ENCODE data around the gene MAST4.
A peak's percentile ranks its signal among the peaks of the same experiment; 100 is the strongest.

The MAST4 gene

DNA sequence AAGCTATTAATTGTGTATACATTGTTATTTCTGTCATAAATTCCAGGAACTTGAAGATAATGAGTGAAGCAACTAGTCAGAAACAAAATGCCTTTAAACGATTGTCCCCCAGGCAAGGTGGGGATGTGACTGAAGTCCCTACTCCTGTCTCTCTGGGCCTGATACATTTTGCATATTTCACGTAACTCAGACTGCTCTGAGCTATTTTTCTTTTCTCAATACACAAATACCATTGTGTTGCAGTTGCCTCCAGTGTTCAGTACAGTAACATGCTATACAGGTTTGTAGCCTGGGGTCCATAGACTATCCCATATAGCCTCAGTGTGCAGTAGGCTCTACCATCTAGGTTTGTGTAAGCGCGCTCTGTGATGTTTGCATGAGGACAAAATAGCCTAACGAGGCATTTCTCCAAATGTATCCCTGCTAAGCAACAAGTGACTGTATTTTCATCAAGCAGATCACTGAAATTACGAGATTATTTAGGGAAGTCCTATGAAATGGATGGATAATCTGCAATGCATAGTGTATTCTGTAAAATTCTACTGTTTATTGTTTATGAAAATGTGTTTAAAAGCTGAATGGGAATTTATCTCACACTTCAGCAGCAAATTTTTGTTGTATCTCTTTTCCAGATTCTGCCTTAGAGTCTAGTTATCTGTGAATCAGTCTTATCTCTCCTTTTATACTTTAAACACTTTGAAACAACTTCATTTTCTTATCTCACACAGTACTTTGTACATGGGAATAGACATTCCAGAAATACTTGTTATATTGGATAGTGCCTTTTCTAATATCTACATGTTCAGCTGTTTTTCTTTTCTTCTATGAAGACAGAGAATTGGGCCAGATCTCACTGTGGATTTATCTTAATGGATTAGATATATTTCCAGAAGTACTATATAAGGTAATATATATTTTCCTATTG, 449.9 kb downstream of the MAST4 start:
- DNase-seq (ENCODE audit: low read depth), result no peak

DNA sequence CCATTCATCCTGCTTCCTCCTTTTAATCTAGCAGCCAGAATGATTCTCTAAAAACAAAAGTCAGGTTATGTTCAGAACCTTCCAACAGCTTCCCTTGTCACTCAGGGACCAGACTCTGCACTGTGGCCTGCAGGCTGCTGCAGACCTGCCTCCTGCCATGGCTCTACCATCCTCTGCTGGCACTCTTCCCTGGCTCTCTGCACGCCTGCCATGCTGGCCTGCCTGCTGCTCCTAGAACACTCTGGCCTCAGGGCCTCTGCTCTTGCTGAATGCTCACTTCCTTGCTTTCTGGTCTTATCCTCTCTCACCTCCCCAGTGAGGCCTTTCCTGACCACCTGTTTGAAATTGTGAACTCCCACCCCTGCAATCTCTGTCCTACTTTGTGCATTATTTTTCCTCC, 451.0 kb downstream of the MAST4 start:
- DNase-seq (ENCODE audit: low read depth), result no peak

DNA sequence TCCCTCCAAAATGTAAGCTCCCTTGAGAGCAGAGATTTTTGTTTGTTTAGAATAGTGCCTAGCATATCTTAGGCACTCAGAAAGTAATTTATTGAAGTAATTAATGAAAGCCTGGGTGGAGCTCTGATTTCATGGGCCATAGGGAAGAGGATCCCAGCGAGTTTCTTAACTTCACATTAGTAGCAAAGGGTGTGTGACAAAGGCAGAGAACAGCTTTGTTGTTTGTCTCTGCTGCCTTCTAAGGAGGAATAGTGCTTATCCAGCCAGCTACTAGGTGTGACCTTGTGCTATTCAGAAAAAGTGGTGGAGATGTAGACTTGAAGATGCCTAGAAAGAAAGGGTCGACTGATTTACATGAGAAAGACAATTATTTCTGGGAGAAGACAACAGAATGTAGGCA, 451.4 kb downstream of the MAST4 start:
- no peak for DNase-seq (ENCODE audit: low read depth)

DNA sequence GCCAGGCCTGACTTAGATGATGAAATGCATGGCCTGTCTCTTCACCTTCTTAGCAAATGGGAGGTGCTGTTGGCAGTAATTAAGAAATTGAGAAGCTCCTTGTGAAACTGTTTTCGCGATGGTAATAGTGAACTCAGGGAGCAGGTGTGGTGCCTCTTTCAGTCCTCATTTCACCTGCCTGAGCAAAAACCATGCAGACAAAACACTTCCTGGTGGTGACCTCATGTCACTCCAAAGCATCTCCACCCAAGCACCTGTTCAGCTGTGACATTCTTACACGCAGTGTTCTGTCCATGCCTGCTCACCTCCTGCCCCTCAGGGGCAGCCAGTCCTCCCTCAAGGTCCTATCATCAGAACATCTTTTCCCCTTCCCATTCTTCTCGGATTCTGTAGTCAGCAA, 453.9 kb downstream of the MAST4 start:
- DNase-seq (ENCODE audit: low read depth), result no peak

DNA sequence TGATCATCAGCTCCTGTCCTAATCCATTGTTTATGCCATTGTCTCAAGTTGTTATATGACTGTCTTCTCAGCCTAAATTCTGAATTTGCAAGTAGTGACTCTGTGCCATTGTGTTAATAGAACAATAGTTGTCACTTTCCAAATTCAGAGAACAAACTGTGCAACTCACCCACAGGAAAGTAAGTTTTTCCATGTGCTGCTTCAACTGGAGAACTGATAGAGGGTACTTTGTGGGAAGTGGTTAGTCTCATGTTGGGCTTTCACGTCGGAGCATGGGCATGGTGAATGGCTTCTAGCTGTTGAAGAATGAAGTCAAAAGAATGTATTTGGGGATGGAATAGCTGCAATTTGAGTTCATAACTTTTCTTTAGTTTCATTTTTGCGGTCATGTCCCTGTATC, 454.4 kb downstream of the MAST4 start:
- DNase-seq (ENCODE audit: low read depth), result no peak

DNA sequence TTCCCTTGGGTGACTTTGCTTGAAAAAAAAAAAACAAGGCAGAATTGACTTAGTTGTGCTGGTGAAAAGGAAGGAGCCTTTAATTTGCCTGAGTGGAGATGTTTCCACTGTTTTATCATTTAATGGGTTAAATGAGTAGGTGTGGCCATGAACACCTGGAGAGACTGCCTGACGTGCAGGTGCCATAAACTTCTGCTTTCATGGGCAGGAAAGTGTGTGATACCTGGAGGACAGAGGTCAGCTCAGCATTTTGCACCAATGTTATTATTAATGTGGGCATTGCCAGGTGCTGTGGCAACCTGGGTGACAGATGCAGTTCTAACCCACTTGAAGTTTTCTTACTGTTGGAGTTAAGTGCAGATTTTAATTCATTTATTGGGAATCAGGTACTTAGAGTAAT, 455.0 kb downstream of the MAST4 start:
- DNase-seq (ENCODE audit: low read depth), result no peak

DNA sequence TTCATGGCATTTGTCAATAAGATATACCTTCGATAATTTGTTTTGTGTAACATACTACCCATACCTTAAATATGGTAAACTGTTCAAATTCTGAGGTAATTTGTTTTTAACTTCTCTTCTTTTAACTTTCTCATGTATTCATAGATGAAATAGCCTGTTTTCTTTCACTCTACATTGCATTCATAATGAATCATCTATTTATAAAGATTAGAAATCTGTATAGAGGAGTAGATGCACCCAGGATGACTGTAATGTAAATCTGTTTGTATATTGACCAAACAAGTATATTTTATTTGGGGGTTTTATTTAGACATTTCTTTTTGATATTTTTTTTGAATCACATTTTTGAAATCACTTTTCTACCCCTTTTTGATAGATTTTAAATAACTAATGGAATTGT, 455.8 kb downstream of the MAST4 start:
- no peak for DNase-seq (ENCODE audit: low read depth)

DNA sequence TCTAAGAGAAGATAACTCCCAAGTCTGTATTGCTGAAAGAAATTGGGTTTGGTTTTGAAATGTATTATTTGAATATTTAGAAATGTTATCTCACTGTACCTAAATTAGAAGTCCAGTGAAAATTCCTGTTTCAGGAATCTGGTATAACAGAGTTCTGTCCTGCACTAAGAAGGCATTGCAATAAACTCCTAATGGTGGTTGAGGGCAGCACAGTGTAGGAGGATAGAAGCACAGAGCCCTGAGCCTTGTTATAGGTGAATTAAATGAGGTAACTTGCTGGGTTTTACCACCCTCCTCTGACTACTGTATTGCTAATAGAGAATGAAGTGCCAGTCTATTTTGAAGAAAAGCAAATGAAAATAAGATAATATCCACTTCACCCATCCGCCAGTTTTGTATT, 457.0 kb downstream of the MAST4 start:
- DNase-seq (ENCODE audit: low read depth), result no peak

DNA sequence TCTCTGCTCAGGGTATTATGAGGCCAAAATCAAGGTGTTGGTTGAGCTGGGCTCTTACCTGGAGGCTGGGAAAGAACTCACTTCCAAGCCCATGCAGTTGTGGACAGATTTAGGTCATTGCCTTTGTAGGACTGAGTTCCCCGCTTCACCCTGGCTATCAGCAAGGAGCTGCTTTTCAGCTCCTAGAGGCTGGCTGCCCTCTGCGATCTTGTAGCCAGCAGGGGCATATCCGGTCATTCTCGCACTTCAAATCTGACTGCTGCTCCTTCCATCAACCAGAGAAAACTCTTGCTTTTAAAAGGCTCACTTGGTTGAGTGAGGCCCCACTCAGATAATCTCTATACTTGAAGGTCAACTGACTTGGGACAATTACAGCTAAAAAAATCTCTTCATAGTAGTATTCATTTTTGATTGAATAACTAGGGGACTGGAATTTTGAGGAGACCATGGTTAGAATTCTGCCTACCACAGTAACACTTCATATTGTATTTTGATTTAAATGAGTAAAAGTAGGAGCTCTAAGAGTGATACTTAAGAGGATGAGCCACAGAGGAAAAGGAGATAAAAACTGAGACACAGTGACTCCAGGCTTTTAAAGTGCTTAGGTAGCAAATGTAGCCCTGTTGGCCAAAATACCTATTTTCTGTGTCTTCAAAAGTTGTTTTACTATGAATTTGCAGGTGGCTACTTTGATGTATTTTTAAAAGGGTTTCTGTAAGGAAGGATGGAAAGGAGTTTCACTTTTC, 463.0 kb downstream of the MAST4 start:
- DNase-seq (ENCODE audit: low read depth), result no peak

DNA sequence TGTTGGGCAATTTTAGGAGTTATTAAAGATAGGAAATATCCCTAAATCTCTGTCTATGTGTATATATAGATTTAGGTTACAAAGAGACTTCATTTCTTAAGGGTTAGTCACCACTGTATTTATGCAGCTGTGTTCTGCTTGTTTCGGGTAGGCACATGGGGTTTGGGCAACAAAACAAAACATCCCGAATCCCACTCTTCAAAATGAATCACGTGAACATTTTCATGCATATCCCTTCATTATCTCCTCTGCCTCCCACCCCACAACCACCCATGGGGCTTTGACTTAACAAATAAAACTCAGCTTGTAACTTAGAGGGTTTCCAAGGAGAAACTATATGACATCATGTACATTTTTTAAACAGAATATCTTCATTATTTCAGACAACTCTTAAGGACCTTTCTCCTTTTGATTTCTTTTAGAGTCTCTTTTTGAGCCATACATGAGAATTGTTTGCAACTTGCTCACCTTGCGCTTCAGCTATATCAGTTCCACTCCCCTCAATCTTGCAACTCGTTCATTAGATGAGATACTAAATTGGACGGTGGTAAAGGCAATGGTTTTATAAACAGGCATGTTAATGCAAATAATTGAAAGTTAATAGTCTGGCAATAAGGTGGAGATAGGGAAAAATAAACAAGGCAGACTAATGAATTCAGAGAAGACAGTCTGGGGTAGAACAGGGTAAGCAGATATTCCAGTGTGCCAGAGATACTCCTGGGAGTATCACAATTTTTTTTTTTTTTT, 463.7 kb downstream of the MAST4 start:
- DNase-seq (ENCODE audit: low read depth), result no peak

DNA sequence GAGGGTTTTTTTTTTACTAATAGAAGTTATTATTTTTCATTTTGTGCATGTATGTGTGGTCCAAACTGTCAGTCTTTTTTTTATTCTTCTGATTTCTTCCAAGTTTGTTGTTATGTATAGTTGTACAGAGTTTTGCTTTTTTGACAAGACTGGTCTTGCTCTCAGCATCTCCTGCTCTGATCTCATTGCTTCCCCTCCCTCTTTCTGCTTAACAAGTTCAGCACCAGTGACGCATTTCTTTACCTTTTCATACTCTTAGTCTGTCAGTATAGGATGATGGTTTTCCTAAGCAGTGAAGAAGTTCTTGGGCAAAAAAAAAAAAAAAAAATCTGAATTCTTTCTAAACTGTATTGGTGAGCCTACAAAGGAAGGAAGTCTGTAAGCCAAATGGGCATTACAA, 465.3 kb downstream of the MAST4 start:
- no peak for DNase-seq (ENCODE audit: low read depth)

DNA sequence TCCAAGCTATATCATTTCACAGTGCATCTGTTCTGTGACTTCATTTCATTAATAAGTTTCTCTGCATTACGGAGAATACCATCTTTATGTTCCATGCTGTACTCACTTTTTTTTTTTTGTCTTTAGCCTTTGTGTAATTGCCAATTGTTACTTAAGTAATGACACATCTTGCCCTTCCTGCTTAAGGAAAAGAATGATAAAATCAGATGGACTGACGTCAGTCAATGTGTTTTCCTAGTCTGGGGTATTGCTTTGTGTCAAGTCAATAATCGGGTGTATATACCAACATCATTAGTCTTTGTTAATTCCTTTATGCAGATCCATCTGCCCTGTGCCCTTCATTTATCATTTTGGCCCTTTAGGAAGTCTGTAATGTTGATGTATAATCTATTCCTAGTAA, 466.9 kb downstream of the MAST4 start:
- no peak for DNase-seq (ENCODE audit: low read depth)

DNA sequence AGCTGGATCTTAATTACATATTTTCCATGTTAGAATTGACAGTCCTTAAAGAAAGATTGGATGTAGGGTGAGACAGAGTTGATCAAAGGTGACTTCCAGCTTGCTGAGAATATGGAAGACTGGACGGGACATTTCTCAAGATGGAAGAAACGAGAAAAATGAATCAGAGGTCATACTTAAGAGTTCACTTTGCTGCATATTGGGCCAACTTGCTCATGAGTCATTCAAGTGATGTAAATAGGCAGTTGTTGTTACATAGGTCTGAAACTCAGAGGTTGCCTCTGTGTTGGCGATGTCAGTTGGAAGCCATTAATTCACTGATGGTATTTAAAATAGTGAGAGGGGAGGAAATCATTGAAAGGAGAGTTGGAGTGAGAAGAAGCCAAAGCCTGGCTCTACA, 467.6 kb downstream of the MAST4 start:
- DNase-seq (ENCODE audit: low read depth), result no peak

DNA sequence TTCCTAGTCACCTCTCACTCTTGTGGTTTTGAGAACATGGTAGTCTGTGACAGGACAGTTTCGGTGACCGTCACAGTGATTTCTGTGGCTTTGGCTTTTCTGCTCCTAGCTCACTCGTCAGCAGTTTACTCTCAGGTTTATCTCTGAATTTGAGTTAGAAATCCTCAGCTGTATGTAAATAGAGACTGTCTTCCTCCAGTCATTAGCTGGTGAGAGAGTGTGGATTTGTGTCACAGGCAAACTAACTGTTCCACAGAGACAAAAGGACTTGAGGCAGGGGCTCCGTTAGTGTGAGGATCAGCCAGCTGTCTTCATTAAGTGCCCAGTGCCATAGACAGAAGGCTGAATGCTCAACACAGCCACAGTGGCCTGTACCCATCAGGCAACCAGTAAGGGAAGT, 469.0 kb downstream of the MAST4 start:
- DNase-seq (ENCODE audit: low read depth), result peak; percentile 20

DNA sequence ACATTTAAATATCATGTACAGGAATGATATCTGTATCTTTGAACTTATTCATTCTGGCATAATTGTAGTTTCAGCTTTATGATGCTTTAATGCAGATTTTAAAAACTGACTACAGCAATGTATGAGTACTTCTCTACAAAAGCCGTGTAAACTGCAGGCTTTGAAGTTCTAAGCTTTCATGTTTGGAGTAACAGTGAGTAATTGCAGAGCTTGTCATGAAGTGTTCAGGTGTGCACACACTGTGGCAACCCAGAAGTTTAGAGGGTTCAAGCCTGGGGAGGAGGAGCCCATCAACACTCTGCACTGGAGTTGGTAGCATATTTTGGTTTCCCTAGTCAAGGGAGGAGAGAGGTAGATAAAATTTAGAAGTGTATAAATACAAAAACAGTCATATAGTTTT, 469.5 kb downstream of the MAST4 start:
- DNase-seq (ENCODE audit: low read depth), result no peak

DNA sequence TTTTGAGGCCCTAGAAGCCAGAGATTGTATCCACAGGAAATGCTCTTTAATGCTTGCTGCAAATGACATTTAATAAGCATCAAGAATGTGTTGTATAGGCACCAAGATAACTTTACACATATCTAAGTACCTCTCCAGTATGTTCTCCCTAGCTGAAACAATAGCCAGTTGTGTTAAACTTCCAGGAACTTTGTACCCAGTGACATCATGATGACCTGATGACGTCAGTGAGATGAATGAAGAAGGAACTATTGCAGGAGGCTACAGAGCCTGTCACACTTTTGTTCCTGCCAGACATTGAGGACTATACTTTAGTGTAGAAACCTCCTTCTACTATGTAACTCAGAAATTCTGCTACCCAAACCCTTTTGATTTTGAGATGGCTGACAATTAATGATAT, 470.6 kb downstream of the MAST4 start:
- DNase-seq (ENCODE audit: low read depth), result no peak

DNA sequence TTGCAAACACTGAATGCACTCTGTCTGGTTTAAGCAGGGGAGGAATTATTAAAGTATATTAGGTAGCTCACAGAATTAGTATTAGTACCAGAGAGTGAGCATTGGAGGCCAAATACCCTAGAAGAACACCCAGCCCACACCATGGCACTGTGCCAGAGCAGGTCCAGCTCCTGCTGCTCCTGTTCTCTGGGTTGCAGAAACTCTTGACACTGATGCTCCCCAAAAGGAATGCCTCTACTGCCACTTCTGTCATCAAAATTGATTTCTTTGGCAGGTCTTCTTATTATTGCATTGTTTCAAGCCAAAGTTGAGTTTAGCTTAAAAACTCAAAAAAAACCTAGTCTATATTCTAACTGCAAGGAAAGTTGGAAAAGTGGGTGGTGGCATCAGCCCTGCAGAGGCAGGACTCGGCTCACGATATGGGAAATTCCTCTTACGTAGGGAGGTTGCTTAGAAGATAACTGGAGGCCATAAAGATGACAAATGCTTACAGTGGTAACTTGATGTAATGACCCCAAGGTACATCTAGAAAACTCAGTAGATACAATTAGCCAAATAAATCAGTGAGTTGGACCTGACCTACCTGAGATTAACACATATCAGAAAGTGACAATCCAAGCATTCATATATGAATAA, 477.0 kb downstream of the MAST4 start:
- no peak for DNase-seq (ENCODE audit: low read depth)

DNA sequence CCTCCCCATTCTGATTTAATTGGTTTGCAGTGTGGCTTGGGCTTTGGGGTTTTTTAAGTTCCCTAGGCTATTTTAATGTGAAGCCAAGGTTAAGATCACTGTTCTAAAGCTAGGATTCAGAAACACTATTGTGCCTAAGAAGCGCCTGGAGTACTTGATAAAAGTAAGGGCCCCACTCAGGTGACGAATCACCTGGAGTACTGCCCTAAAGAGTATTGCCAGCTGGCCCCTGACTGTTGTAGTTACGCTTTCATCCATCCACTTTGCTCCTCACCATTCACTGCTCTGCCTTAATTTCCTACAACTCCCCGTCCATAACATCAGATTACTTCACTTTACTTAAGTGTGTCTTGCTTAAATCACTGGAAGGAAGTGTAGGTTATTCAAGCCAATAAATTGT, 481.1 kb downstream of the MAST4 start:
- DNase-seq (ENCODE audit: low read depth), result no peak

DNA sequence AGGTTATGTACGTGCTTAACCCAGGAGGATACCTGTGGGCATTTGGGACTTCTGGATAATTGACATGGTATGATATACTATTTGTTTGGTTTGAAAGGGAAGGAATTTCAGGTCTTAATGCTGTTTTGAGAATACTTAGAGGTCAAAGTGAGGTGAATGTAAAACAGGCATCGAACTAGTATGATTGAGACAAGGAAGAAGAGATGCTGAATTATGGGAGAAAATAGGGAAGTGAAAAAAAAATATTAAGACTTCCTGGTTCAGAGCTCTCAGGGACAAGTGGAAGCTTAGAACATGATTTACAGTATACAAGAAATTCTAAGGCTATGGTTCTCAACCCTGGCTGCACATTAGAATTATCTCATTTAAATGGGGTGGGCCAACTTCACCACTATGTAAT, 485.1 kb downstream of the MAST4 start:
- DNase-seq (ENCODE audit: low read depth), result no peak

DNA sequence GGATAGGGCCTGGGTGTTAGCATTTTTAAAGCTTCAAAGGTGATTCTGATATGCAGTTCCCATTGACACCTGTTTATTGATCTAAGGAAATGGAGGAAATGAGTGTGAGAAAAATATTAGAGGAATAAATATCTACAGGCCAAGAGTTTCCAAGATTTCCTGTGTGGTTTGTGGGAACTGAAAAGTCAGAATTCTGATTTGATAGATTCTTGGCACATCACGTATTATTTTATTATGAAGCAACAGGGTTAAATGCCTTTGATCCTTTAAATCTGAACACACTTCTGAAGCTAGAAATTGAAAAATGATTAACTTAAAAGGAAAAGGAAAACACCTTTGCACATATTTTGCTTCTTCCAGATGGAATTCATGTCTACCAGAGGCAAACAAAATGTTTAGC, 486.7 kb downstream of the MAST4 start:
- no peak for DNase-seq (ENCODE audit: low read depth)

DNA sequence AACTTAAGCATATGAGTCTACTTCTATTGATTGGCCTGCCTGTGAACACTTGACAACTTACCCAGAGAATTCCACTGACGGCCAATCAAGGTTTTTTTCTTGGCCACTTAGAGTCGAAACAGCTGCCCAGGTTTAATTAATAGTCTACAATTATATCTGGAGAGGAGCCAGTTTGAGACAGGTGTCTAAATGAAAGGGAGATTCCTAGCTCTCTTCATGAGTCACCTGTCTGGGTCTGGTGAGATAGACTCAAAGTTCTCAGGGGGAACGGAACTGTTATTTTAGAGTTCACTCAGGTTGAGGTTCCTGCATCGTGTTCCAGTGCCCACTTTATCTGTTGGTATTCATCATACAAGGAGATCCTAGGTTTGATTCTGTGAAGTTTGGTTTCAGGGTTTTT, 489.4 kb downstream of the MAST4 start:
- DNase-seq (ENCODE audit: low read depth), result no peak

DNA sequence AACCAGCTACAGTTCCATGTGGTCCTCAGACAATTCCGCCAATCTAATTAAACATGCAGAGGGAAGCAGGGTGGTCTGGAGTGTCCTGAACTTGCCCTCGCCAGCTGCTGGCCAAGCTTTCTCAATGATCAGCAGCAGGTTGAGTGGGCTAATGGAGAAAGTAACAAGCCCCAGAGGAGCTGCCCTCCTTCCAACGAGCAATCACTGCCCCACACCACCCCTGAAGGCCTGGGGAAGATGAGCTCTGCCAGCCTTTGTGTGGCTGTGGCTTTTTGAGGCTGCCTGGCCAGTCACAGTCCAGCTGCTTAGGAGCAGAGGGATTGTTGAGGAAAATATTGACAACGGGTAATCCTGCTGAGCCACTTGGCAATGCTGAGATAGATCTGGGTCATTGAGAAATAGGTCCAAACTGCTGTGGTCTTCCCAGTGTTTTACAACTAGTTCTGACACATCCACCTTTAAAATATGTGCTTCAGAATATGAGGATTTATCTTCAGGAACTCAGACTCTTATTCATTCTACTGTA, 493.1 kb downstream of the MAST4 start:
- DNase-seq (ENCODE audit: low read depth), result no peak

All from activated T-cell treated with anti-CD3 and anti-CD28 coated beads for 48 hours (primary cell).